K562 (cell line): ENCODE measurements around the gene PHLDA3. TPM values are rescaled to one million over a fixed set of nuclear protein-coding genes. Genes with fewer than 3 reads are reported as not detected.

Source experiments
- ATAC-seq: fragments of 200-7000 bp; cut with Tn5 transposase; 3 replicates; pipeline ENCODE4 v1.9.1; 2020; ENCODE audit warnings: moderate library complexity
- BruUV-seq: library from RNA; stranded (reverse); fragments of 400-500 nt; replicated peaks from 2 replicates; lab custom pipeline; 2021; lab: Mats Ljungman, UMichigan
- CTCF ChIA-PET: fragments of 300-600 bp; formaldehyde crosslinking; extraction: SDS; loops from one replicate; lab custom pipeline; 2021; ENCODE audit warnings: low intra/inter-chr PET ratio; lab: Yijun Ruan, JAX
- POLR2A ChIA-PET: fragments of 300-600, 350-650 bp; sonication (Branson Sonifier 250); formaldehyde crosslinking; extraction: SDS; loops from one replicate; lab custom pipeline; 2021; ENCODE audit warnings: antibody characterized with exemption, inconsistent platforms; lab: Yijun Ruan, JAX
- DNase-seq, 4 experiments: peaks; one replicate each; pipeline versions ENCODE4 v3.0.0 to v3.0.0-alpha.2; 2011 to 2018; ENCODE audit warnings: low spot score in 3 of 4, mixed read lengths in 3 of 4; ENCODE audit errors: extremely low read depth in 1 of 4
- FAIRE-seq: peaks from 2 replicates; lab custom pipeline; 2011; peaks lifted over from hg19 to GRCh38; lab: Jason Lieb, UNC
- H2AFZ ChIP-seq: 2 replicates; pipeline ENCODE4 v1.6.0; 2011; ENCODE audit warnings: low read depth, low read length, control low read depth, inconsistent platforms
- H3K27ac ChIP-seq: fragments of 200-600 bp; 3 replicates; pipeline ENCODE4 v1.8.0; 2011; ENCODE audit warnings: low read depth, mild to moderate bottlenecking, control low read depth, inconsistent platforms, low read length, moderate library complexity, mixed read lengths; ENCODE audit errors: extremely low read depth
- H3K27me3 ChIP-seq, 2 experiments: fragments of 300-600 bp in 1 of 2; 2 replicates in 1 of 2; 3 replicates in 1 of 2; pipeline versions ENCODE4 v1.6.0 to v1.8.0; 2011; ENCODE audit warnings: inconsistent platforms in 2 of 2, low read length in 2 of 2, mild to moderate bottlenecking in 1 of 2, mixed read lengths in 1 of 2, moderate library complexity in 1 of 2; ENCODE audit not compliant: control insufficient read depth in 2 of 2, insufficient read depth in 2 of 2
- H3K36me3 ChIP-seq: fragments of 300-600 bp; 3 replicates; pipeline ENCODE4 v1.8.0; 2011; ENCODE audit warnings: mild to moderate bottlenecking, low read length, inconsistent platforms; ENCODE audit not compliant: control insufficient read depth, insufficient read depth
- H3K4me1 ChIP-seq, 2 experiments: fragments of 200-600 bp in 1 of 2; replicated peaks in 1 of 2; 2 replicates in 1 of 2; 3 replicates in 1 of 2; pipeline versions ENCODE4 v1.5.1 to v1.8.0; 2011; ENCODE audit warnings: inconsistent platforms in 2 of 2, low read length in 2 of 2, mild to moderate bottlenecking in 1 of 2, mixed read lengths in 1 of 2, moderate library complexity in 1 of 2; ENCODE audit not compliant: control insufficient read depth in 2 of 2, insufficient read depth in 2 of 2
- H3K4me2 ChIP-seq: 2 replicates; pipeline ENCODE4 v1.6.1; 2011; ENCODE audit warnings: low read length, control low read depth, inconsistent platforms, mixed read lengths; ENCODE audit not compliant: insufficient read depth
- H3K4me3 ChIP-seq: fragments of 200-600 bp; sonication (generic), shearing (Covaris generic); 2 replicates; pipeline ENCODE4 v1.5.1; 2016; ENCODE audit warnings: control low read depth, inconsistent platforms
- H3K79me2 ChIP-seq: fragments of 200-600 bp; 3 replicates; pipeline ENCODE4 v1.8.0; 2011; ENCODE audit warnings: low read length, inconsistent platforms; ENCODE audit not compliant: control insufficient read depth, insufficient read depth
- H3K9ac ChIP-seq, 2 experiments: 2 replicates each; pipeline versions ENCODE4 v1.6.0 to v1.6.1; 2011; ENCODE audit warnings: low read depth in 2 of 2, low read length in 2 of 2, control low read depth in 1 of 2, inconsistent platforms in 1 of 2, mild to moderate bottlenecking in 1 of 2, mixed read lengths in 1 of 2; ENCODE audit not compliant: insufficient read depth in 1 of 2
- H3K9me1 ChIP-seq: one replicate; pipeline ENCODE4 v1.6.0; 2011; ENCODE audit warnings: inconsistent platforms, mild to moderate bottlenecking, low read length, moderate library complexity; ENCODE audit not compliant: control insufficient read depth, insufficient read depth
- H3K9me3 ChIP-seq: replicated peaks from 2 replicates; pipeline ENCODE4 v1.5.1; 2011; ENCODE audit warnings: low read depth, low read length, inconsistent platforms; ENCODE audit not compliant: control insufficient read depth, insufficient read depth
- H4K20me1 ChIP-seq: replicated peaks from 2 replicates; pipeline ENCODE4 v1.6.1; 2011; ENCODE audit warnings: low read length, inconsistent platforms, mixed read lengths; ENCODE audit not compliant: control insufficient read depth, insufficient read depth
- BRD4 ChIP-seq: fragments of 200-600 bp; sonication (generic); IDR thresholded peaks from 2 replicates; pipeline ENCODE4 v1.6.1; 2017; ENCODE audit warnings: inconsistent platforms
- CEBPB ChIP-seq: fragments of 450-650 bp; IDR thresholded peaks from 2 replicates; pipeline ENCODE4 v1.6.1; 2016; ENCODE audit warnings: missing genetic modification characterization, missing compliant biosample characterization
- NFE2L1 ChIP-seq: fragments of 450-650 bp; IDR thresholded peaks from 2 replicates; pipeline ENCODE4 v1.6.1; 2016; ENCODE audit warnings: missing genetic modification characterization, low read depth, mild to moderate bottlenecking, missing compliant biosample characterization, moderate library complexity, borderline replicate concordance
- SRSF3 ChIP-seq: fragments of 200-400 bp; formaldehyde crosslinking; IDR thresholded peaks from 2 replicates; pipeline ENCODE4 v1.6.1; 2016; ENCODE audit warnings: mild to moderate bottlenecking, low read length, moderate library complexity; ENCODE audit not compliant: insufficient read depth
- ZNF280B ChIP-seq: fragments of 250-450 bp; sonication (Bioruptor Pico); IDR thresholded peaks from 2 replicates; pipeline ENCODE4 v1.5.1; 2021; ENCODE audit warnings: mild to moderate bottlenecking
- WGBS: fragments of 100-300 bp; shearing (Covaris generic); methylation state at CpG from one replicate; pipeline ENCODE4 v1.1.6; 2016; ENCODE audit warnings: low coverage, mixed read lengths; ENCODE audit not compliant: insufficient coverage; ENCODE audit errors: missing lambda C conversion rate; 5-methylcytosine and 5-hydroxymethylcytosine counted together
- in situ Hi-C: fragments of 300-500 bp; cut with MboI; formaldehyde crosslinking; loops from 4 replicates; pipeline ENCODE4 v1.15.0; 2018; ENCODE audit warnings: inconsistent platforms, mixed read lengths
- intact Hi-C: fragments of 100-400 bp; cut with micrococcal nuclease; formaldehyde crosslinking; loops from 2 replicates; pipeline ENCODE4 v1.14.2; 2022
- polyA plus RNA-seq, 8 experiments: library from polyadenylated mRNA; depleted of rRNA in 4 of 8; stranded (reverse) in 5 of 8; unstranded in 3 of 8; fragments of >200 nt; fragmentation: Nextera tagmentation in 2 of 8; fragmentation: Illumina TruSeq in 1 of 8; extraction: Ambion mirVana in 2 of 8; extraction: Trizol in 1 of 8; gene quantifications; 2 replicates each; pipeline versions ENCODE4 v1.2.1 to v1.2.3, GENCODE V29; 2011 to 2014; ENCODE audit warnings: inconsistent platforms in 1 of 8, missing spikeins in 1 of 8
- total RNA-seq, 7 experiments: library from RNA; depleted of rRNA in 6 of 7; stranded (reverse); fragments of >200 nt in 6 of 7; fragmentation: Illumina TruSeq in 2 of 7; extraction: Trizol in 2 of 7; gene quantifications; 2 replicates each; pipeline versions ENCODE4 v1.2.1 to v1.2.3, GENCODE V29; 2011 to 2021; ENCODE audit warnings: low replicate concordance in 1 of 7

The PHLDA3 gene
- total and polyA plus RNA-seq, 9 of the 15 experiments (the other 6 are each of a cell fraction or from before 2014, with no cell fraction given), result 0.11 to 0.27 TPM; not detected in 7

DNA sequence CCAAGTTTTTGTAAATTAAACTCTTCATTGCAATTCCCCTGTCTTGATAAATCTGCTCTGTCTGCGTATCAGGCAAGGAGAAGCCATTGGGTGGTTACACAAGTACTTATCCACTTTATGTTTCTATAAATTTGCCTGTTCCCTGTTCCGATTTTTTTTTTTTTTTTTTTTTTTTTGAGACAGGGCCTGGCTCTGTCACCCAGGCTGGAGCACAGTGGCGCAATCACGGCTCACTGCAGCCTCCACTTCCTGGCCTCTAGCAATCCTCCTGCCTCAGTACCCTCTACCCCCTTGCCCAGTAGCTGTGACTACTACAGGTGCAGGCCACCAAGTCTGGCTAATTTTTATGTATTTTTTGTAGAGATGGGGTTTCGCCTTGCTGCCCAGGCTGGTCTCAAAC, 49.1 kb upstream of the PHLDA3 start:
- Histone ChIP-seq H3K79me2 (no peaks in the 10 kb centered on the region), H3K27ac (no peak overlapping the region), H3K4me3 (no peak overlapping the region), H3K4me1 (peaks cover 10 to 27% of the 10 kb centered on the region in 2 experiments; a peak in 4 of 5 replicates), H3K9me3 (no peaks in the 10 kb centered on the region), H3K9ac (no peak overlapping the region), H3K27me3 (no peaks in the 10 kb centered on the region), H3K9me1 (no peaks in the 10 kb centered on the region), H3K36me3 (no peaks in the 10 kb centered on the region), H2AFZ (no peak overlapping the region), H4K20me1 (no peaks in the 10 kb centered on the region), H3K4me2 (no peak overlapping the region)
- WGBS, result 68% methylated on average over 5 of the region's 5 CpGs
- CTCF ChIA-PET, result no interaction called here
- POLR2A ChIA-PET, result no interaction called here
- DNase-seq (no peak), ATAC-seq (no peak), FAIRE-seq (no peak)
- no TSS peak for BruUV-seq
- in situ Hi-C loops, result no loop called here
- intact Hi-C loops, result no loop called here
- peak; percentile 30; the same call in 1 of the 2 replicates for TF ChIP-seq CEBPB (tag)
- TF ChIP-seq SRSF3, result no peak
- no peak for TF ChIP-seq BRD4
- TF ChIP-seq ZNF280B (CRISPR knock-in tag), result no peak
- no peak for TF ChIP-seq NFE2L1 (tag)
